ENCODE measurements around the gene CACNA1F. TPM values are rescaled to one million over a fixed set of nuclear protein-coding genes. Genes with fewer than 3 reads are reported as not detected.

The CACNA1F gene
- total RNA-seq, 2 experiments from 2014 or later = not detected

DNA sequence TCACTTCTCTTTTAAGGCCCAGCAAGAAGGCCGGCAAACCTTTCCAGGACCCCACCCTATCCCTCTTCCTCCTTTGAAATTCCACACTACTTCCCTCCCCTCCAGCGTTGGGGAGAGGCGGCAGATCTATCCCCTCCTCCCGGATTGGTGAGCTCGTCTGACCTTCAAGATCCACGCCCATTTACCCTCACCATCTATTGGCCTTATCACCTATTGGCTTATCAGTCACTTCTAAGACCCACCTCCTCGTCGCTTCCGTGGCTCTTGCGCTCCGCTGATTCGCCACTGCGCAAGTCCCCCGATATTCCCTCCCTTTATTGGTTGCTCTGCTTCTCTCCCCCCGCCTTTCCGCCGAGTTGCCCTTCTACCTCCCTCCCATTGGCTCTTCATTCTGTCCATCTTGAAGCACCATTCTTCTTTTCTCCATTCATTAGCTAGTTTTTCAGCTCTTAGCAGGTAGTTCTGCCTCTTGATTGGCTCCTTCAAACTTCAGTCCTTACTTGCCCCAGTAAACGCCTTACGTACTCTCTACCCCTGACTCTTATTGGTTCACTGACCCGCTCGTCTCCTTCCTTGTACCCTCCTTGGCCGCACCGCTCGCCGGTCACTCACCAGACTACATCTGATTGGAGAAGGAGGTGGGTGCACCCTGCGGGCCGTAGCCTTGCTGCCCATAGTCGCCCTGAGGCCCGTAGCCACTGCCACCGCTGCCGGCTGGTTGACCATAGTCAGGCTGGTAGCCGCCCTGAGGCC lies 42.1 kb downstream of the CACNA1F start:
- Histone ChIP-seq H3K79me2 (ENCODE audit: insufficient read depth, low read depth, low read length) (peaks cover 4% of the 10 kb centered on the region; the same call in 1 of the 2 replicates), H4K20me1 (ENCODE audit: insufficient read depth, low read length) (no peaks in the 10 kb centered on the region), H3K27ac (ENCODE audit: low read depth, low read length, poor library complexity, severe bottlenecking) (peak overlapping the region; percentile 65), H3K4me3 (ENCODE audit: low read depth, low read length, poor library complexity, severe bottlenecking) (peak overlapping the region; percentile 86), H3K9me3 (ENCODE audit: low read length) (no peaks in the 10 kb centered on the region), H3K36me3 (ENCODE audit: insufficient read depth, low read length) (no peaks in the 10 kb centered on the region), H3K4me1 (ENCODE audit: insufficient read depth, low read length, poor library complexity, severe bottlenecking) (peaks cover 30% of the 10 kb centered on the region), H3K4me2 (ENCODE audit: low read length) (peak overlapping the region; percentile 71), H2AFZ (ENCODE audit: low read length) (no peak overlapping the region; the same call in 1 of the 2 replicates), H3K9me2 (ENCODE audit: insufficient read depth, low read length) (no peaks in the 10 kb centered on the region)
- CTCF ChIA-PET (ENCODE audit: unreplicated experiment) = interaction anchor here (0.6 to 1.0 kb wide), 5 partner anchors 23 to 172 kb away, joined by 3 to 8 read pairs (median 3); no protein-coding TSS in a partner anchor
- no TSS peak for BruUV-seq (replicated peaks)
- DNase-seq (ENCODE audit: low spot score) = peak; percentile 97
- intact Hi-C loops (cut with micrococcal nuclease; ENCODE audit: unreplicated experiment) = loop anchor here (2.0 to 5.0 kb wide), 2 partner anchors 24 to 76 kb away; partner anchors contain the start of gene PPP1R3F
- TF ChIP-seq EZH2phosphoT487 (IDR thresholded peaks at IDR 0.05; ENCODE audit: borderline replicate concordance, low read depth, low read length) = no peak
- TF ChIP-seq, protein P1, sequence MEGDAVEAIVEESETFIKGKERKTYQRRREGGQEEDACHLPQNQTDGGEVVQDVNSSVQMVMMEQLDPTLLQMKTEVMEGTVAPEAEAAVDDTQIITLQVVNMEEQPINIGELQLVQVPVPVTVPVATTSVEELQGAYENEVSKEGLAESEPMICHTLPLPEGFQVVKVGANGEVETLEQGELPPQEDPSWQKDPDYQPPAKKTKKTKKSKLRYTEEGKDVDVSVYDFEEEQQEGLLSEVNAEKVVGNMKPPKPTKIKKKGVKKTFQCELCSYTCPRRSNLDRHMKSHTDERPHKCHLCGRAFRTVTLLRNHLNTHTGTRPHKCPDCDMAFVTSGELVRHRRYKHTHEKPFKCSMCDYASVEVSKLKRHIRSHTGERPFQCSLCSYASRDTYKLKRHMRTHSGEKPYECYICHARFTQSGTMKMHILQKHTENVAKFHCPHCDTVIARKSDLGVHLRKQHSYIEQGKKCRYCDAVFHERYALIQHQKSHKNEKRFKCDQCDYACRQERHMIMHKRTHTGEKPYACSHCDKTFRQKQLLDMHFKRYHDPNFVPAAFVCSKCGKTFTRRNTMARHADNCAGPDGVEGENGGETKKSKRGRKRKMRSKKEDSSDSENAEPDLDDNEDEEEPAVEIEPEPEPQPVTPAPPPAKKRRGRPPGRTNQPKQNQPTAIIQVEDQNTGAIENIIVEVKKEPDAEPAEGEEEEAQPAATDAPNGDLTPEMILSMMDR (conservative IDR thresholded peaks at IDR 0.05; ENCODE audit: low read length) = no peak
- POLR2A ChIA-PET = interaction anchor here (0.5 to 1.7 kb wide), 14 partner anchors 10 to 1351 kb away, joined by 3 to 13 read pairs (median 4); partner anchors contain the start of gene PPP1R3F

DNA sequence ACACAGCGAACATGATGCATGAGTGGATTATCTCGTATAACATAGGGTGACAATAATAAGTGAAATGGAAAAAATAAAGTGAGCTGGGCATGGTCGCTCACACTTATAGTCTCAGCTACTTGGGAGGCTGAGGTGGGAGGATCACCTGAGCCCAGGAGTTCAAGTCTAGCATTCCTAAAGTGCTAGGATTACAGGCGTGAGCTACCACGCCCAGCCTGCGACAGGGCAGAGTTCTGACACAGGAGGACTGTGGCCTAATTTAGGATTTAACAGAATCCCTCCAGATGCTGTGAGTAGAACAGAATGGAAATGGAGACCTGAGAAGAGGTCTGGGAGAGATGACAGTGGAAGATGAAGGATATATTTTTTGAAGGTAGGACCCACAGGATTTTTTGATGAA lies 43.5 kb downstream of the CACNA1F start:
- no peak for TF ChIP-seq EZH2phosphoT487 (IDR thresholded peaks at IDR 0.05; ENCODE audit: borderline replicate concordance, low read depth, low read length)
- TF ChIP-seq, protein P1 (conservative IDR thresholded peaks at IDR 0.05; ENCODE audit: low read length) = no peak
- ChIA-PET CTCF (ENCODE audit: unreplicated experiment) (no interaction called here), POLR2A (interaction anchor here (0.5 to 1.0 kb wide), 3 partner anchors 18 to 187 kb away, joined by 3 to 5 read pairs (median 4); partner anchors contain the start of genes GRIPAP1 and PLP2)
- peaks cover 30% of the 10 kb centered on the region for H3K4me1 ChIP-seq (ENCODE audit: insufficient read depth, low read length, poor library complexity, severe bottlenecking)
- no peak overlapping the region for H2AFZ ChIP-seq (ENCODE audit: low read length)
- intact Hi-C loops (cut with micrococcal nuclease; ENCODE audit: unreplicated experiment) = loop anchor here (2.0 to 5.0 kb wide), 2 partner anchors 23 to 78 kb away; partner anchors contain the start of gene PPP1R3F
- H3K9me3 ChIP-seq (ENCODE audit: low read length) = no peaks in the 10 kb centered on the region
- no peak for DNase-seq (ENCODE audit: low spot score)
- no peaks in the 10 kb centered on the region for H3K36me3 ChIP-seq (ENCODE audit: insufficient read depth, low read length)
- BruUV-seq (replicated peaks) = no TSS peak
- peak overlapping the region; percentile 51 for H3K27ac ChIP-seq (ENCODE audit: low read depth, low read length, poor library complexity, severe bottlenecking)
- H4K20me1 ChIP-seq (ENCODE audit: insufficient read depth, low read length) = no peaks in the 10 kb centered on the region
- H3K79me2 ChIP-seq (ENCODE audit: insufficient read depth, low read depth, low read length) = peaks cover 16% of the 10 kb centered on the region; the same call in 1 of the 2 replicates
- H3K4me2 ChIP-seq (ENCODE audit: low read length) = peak overlapping the region; percentile 58
- peak overlapping the region; percentile 72 for H3K4me3 ChIP-seq (ENCODE audit: low read depth, low read length, poor library complexity, severe bottlenecking)
- H3K9me2 ChIP-seq (ENCODE audit: insufficient read depth, low read length) = no peaks in the 10 kb centered on the region

Measured in OCI-LY7 (cell line).